Stimulated activated CD4-positive, alpha-beta T cell treated with anti-CD3 and anti-CD28 coated beads, Interleukin-1b, Interleukin-23, amount 100 ng/mL, for 48 hours (primary cell): Measurements from ENCODE around the gene SIRT3.

Source experiments
- DNase-seq: peaks from one replicate; pipeline ENCODE4 v3.0.0-alpha.2; 2020

SIRT3 gene

DNA sequence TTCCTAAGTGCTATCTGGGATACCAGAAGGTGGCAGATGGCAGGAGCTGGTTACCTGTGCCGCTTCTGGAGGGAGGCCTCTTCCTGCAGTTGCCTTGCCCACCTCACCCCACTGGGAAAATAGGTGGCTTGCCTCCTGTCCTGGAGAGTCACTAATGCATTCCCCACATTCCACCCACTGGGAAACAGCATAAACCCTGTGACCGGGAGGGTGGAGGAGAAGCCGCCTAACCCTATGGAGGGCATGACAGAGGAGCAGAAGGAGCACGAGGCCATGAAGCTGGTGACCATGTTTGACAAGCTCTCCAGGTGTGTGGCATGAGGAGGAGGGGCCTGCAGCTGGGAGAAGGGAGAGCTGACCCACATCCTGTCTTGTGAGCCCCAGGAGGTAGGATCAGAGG, 23.0 kb downstream of the SIRT3 start:
- DNase-seq, result no peak

DNA sequence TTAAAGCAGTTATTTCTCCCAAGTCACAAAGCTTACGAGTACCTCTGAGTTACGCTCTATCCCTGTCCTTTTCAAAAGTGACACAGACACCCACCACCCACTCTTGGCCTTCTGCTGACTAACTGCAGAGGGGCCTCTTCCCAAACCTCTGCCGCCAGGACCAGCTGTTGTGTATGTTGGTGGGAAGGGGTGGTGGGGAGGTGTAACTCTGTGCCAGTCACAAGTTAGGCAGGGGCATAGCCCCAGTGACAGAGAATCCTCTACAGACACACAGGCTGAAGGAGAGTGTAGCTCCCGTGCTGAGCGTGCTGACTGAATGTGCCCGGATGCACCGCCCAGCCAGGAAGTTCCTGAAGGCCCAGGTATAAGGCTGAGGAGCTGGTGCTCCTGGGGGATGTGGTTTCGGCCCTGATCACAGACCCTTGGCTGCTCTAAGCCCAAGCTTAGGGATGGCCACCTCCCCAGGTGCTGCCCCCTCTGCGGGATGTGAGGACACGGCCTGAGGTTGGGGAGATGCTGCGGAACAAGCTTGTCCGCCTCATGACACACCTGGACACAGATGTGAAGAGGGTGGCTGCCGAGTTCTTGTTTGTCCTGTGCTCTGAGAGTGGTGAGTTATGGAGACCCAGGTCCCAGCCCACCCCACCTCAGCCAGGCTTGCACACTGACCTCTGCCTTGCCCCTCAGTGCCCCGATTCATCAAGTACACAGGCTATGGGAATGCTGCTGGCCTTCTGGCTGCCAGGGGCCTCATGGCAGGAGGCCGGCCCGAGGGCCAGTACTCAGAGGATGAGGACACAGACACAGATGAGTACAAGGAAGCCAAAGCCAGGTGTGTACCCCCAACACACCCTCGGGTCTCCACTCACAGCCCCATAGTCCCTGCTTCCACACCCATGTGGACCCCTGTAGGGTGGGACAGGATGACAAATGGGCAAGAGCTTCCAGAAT, 23.7 kb downstream of the SIRT3 start:
- DNase-seq, result no peak

GRCh38 chr11:211741-212140, 24.4 kb downstream of the SIRT3 start:
- no peak for DNase-seq

GRCh38 chr11:211295-211694, 24.8 kb downstream of the SIRT3 start:
- no peak for DNase-seq

GRCh38 chr11:210803-211180, 25.4 kb downstream of the SIRT3 start:
- DNase-seq, result no peak

DNA sequence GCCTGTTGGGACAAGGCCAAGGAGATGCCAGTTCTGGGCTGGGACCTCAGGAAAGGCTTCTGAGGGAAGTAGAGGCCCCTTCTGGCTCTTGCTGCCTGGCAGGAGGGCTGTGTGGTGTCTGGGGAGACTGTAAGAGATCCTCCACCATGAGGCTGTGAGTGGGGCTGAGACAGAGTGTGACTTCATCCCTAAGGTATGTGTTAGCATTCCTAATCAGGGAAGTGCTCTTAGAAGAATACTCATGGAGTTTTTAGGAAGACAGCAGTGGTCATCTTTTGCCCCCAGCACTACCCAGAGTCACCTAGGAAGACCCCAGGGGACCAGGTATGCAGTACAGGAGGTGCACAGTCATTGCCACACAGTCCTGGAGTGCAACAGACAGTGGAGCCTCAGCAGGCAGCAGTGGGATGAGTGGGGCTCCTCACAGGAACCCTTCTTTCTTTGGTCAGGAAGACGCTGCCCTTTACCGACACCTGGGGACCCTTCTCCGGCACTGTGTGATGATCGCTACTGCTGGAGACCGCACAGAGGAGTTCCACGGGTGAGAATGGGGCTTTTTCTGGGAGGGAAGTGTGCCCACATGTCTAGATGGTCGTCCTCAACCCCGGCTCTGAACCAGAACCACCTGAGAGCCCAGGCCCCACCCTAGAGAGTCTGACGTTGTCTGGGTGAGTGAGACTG, 25.9 kb downstream of the SIRT3 start:
- no peak for DNase-seq

GRCh38 chr11:209275-210121, 26.6 kb downstream of the SIRT3 start:
- DNase-seq, result peak; percentile 20

DNA sequence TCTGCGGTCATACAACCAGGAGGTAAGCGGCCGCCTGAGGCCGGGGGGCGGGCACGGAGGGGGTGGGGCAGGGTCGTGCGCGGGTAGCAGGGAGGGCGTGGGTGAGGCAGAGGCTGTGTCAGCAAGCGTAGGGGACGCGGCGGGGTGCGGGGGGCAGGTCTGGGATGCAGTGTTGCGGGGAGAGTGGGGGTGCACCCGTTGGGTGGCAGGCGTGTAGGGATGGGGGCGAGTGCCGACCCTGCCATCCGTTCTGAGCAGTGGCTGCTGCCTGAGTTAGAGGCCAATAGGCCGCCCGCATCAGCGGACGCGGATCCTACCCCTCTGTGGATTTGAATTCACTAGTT, 27.3 kb downstream of the SIRT3 start:
- no peak for DNase-seq

- DNase-seq, result peak; percentile 82
These were observed 27.8 kb downstream of the SIRT3 start for GRCh38 chr11:208181-208916.

- no peak for DNase-seq
These were observed 28.3 kb downstream of the SIRT3 start for GRCh38 chr11:207863-208180.

GRCh38 chr11:207208-207862, 28.8 kb downstream of the SIRT3 start, which contains the start of the genes BET1L and RIC8A:
TSS of gene BET1L (minus strand) at chr11:207399. CDS start at chr11:207321, 78 bp downstream.
TSS of gene RIC8A (plus strand) at chr11:207708. CDS start at chr11:208855, 1,147 bp downstream.
- peak; percentile 98 for DNase-seq

DNA sequence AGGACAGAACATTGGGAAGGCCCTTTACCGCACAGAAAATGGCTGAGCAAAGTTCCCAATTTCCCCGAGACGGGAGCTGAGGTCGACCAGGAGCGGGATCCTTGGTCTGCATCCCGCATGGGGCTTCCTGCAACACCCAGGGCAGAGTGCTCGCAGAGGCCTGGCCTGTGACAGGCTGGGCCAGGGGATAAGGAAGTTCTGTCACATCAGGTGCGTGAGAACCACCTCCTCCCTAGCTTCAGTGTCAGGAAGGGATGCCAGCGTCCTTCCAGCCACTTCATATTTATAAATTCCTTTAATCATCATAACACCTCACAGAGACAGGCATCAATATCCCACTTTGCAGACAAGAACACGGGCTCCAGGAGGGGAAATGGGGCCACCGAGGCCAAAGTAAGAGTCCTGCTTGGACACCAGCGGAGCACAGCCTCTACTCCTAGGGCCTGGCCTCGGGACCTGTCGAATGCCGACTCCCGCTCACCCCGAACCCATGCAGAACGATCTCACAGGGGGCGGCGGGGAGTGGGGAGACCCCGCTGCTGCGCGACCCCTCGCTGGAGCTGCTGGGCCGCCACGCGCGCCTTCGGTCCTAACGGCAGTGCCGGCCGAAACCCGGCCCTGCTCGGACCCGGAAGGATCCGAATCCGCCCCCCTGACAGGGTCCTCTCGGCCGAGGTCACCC, 29.5 kb downstream of the SIRT3 start:
- DNase-seq, result peak; percentile 22

GRCh38 chr11:206002-206384, 30.1 kb downstream of the SIRT3 start:
- DNase-seq, result no peak

DNA sequence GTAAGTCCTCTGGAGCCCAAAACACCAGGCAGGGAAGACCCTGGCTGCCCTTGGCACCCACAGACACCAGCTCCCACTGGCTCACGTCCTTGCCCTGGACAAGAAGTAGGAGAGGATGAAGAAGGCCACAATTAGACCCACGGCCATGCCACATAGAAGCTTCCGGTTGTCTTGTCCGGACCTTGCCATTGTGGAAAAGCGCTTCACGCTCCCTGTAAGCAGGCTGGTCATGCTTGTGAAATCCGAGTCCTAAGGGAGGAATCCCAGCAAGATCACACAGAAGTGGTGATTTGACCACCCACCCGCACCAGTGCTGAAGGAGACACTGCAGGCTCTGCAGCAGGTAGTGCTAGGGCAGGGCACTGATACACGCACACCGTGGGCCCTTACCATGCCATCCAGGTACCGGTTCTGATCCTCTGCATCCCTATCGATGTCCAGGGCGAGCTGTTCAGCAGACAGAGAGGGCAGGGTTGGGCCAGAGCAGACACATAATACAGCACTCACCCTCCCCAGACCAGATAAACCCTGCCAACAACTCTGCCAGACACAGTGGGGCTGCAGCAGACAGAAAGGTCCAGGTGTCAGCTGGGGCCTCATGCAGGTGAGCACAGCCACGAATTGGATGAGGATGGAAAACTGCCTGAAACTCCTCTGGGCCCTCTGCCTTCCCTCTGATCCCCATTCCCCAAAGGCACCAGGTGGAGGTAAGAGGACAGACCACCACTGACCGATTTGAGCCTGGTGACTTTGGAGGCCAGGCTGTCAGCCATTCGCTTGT, 30.7 kb downstream of the SIRT3 start:
- no peak for DNase-seq

GRCh38 chr11:204587-205109, 31.5 kb downstream of the SIRT3 start:
- DNase-seq, result no peak

DNA sequence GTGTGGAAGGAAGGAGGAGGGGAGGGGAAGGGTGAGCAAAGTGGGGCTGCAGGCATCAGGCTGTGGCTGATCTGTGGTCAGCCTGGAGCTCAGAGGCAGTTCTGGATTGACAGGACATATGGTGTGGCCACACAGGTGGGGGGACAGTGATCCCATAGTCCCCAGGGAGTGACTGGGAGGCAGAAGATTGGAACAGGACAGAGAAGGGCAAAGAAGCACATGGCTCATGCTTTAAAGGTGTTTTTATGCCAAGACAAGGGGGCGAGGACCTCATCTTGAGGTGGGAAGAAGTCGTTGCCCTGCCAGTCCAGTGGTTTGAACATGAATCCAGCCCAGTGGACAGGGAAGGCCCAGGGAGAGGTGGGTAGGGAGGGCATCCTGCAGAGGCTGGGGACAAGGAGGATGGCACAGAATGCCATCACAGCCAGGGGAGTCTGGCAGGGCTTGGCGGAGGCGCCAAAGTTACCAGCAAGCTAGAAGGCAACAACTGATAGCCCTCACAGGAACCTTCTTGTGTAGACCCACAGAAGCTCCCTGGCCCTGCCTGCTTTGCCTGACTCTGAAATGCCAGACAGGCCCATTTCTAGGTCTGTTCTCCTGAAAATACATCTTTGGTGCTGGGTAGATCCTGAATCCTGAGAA, 32.1 kb downstream of the SIRT3 start:
- no peak for DNase-seq

DNA sequence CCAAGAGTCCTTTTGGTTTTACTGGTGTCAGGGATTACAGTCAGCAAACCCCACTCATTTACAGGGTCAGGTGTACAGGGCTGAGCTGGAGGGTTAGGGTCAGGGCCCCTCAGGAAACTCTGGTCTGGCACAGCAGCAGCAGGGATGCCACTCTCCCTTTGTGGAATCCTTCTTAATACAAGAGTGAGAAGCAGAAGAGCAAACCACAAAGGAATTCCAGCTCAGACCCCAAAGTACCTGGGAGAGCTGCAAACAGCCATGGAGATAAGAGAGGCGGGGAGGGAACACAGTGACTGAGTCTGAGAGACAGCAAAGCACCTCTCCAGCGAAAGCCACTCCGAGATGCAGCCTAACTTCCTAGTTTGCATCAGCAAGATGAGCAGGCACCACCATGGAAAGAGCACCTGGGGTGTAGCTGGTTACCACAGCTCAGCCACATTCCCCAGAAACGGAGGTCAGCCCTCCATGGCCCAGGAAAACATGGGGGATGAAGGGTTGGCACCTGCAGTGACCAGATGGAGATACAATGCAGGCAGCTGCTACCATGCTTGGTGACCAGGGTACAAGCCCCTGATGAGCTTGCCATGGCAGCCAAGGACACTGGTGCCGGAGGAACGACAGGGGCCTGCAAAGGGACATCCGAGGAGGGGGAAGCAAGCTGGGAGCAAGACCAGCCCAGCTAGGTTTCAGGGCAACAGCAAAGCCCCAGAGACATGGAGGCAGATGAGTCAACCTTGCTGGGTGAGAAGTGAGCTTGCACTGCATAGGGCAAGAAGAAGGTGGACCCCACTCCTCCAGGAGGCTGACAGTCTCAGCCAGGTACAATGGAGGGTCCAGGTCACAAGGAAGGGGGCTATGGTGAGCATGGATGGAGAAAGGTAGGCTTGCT, 32.8 kb downstream of the SIRT3 start:
- DNase-seq, result no peak

GRCh38 chr11:202490-202889, 33.7 kb downstream of the SIRT3 start:
- DNase-seq, result no peak

GRCh38 chr11:201966-202365, 34.2 kb downstream of the SIRT3 start:
- no peak for DNase-seq
